IMR-90 (cell line): ENCODE data around the gene SPATS2L. TPM values are rescaled to one million over a fixed set of nuclear protein-coding genes. Genes with fewer than 3 reads are reported as not detected.

Experiments used
- ATAC-seq: fragments of 200-7000 bp; cut with Tn5 transposase; 2 replicates; pipeline ENCODE4 v1.9.1; 2020; ENCODE audit warnings: low read depth, mild to moderate bottlenecking, moderate library complexity
- BruUV-seq: library from RNA; stranded (reverse); fragments of 400-500 nt; replicated peaks from 2 replicates; lab custom pipeline; 2021; lab: Mats Ljungman, UMichigan
- CTCF ChIA-PET: fragments of 300-600 bp; formaldehyde crosslinking; extraction: SDS; loops from one replicate; lab custom pipeline; 2021; ENCODE audit warnings: antibody characterized with exemption; lab: Yijun Ruan, JAX
- POLR2A ChIA-PET: fragments of 300-600 bp; sonication (Branson Sonifier 250); formaldehyde crosslinking; loops from one replicate; lab custom pipeline; 2022; ENCODE audit warnings: antibody characterized with exemption; ENCODE audit not compliant: unreplicated experiment; lab: Charles Lee
- DNase-seq: peaks from one replicate; pipeline ENCODE4 v3.0.0; 2013
- H2AFZ ChIP-seq: replicated peaks from 2 replicates; pipeline ENCODE3; 2013; ENCODE audit warnings: low read length, mild to moderate bottlenecking; ENCODE audit not compliant: poor library complexity
- H2AK5ac ChIP-seq: 2 replicates; pipeline ENCODE4 v1.6.1; 2013; ENCODE audit warnings: low read depth, low read length, inconsistent platforms
- H2AK9ac ChIP-seq: replicated peaks from 2 replicates; pipeline ENCODE3; 2013; ENCODE audit warnings: mild to moderate bottlenecking, low read depth, low read length, moderate library complexity; ENCODE audit not compliant: poor library complexity
- H2BK120ac ChIP-seq: 2 replicates; pipeline ENCODE4 v1.6.1; 2013; ENCODE audit warnings: low read depth, low read length, inconsistent platforms
- H2BK15ac ChIP-seq: 3 replicates; pipeline ENCODE4 v1.6.1; 2013; ENCODE audit warnings: low read depth, low read length, inconsistent platforms
- H2BK20ac ChIP-seq: 2 replicates; pipeline ENCODE4 v1.6.1; 2013; ENCODE audit warnings: low read depth, mild to moderate bottlenecking, inconsistent platforms, low read length, moderate library complexity
- H2BK5ac ChIP-seq: 2 replicates; pipeline ENCODE4 v1.6.1; 2013; ENCODE audit warnings: mild to moderate bottlenecking, low read depth, low read length, inconsistent platforms; ENCODE audit not compliant: poor library complexity, severe bottlenecking
- H3K14ac ChIP-seq: replicated peaks from 2 replicates; pipeline ENCODE4 v1.6.1; 2013; ENCODE audit warnings: low read depth, low read length, inconsistent platforms
- H3K18ac ChIP-seq: 2 replicates; pipeline ENCODE4 v1.6.1; 2013; ENCODE audit warnings: low read depth, low read length, control low read depth
- H3K23ac ChIP-seq: 2 replicates; pipeline ENCODE4 v1.6.1; 2013; ENCODE audit warnings: low read depth, low read length, inconsistent platforms
- H3K27ac ChIP-seq: 2 replicates; pipeline ENCODE4 v1.5.1; 2013; ENCODE audit warnings: mild to moderate bottlenecking, control low read depth, low read length; ENCODE audit not compliant: insufficient read depth
- H3K27me3 ChIP-seq: 2 replicates; pipeline ENCODE4 v1.6.1; 2013; ENCODE audit warnings: low read length; ENCODE audit not compliant: control insufficient read depth, insufficient read depth
- H3K36me3 ChIP-seq: 2 replicates; pipeline ENCODE4 v1.6.1; 2013; ENCODE audit warnings: low read length, mixed read lengths; ENCODE audit not compliant: control insufficient read depth, insufficient read depth
- H3K4ac ChIP-seq: 2 replicates; pipeline ENCODE4 v1.6.1; 2013; ENCODE audit warnings: low read depth, low read length, inconsistent platforms
- H3K4me1 ChIP-seq: 2 replicates; pipeline ENCODE4 v1.6.1; 2013; ENCODE audit warnings: low read length, mixed read lengths; ENCODE audit not compliant: control insufficient read depth, insufficient read depth
- H3K4me2 ChIP-seq: 2 replicates; pipeline ENCODE4 v1.6.1; 2013; ENCODE audit warnings: low read depth, mild to moderate bottlenecking, control low read depth, low read length, moderate library complexity
- H3K4me3 ChIP-seq: 2 replicates; pipeline ENCODE4 v1.5.1; 2013; ENCODE audit warnings: low read depth, mild to moderate bottlenecking, control low read depth, low read length, moderate library complexity; ENCODE audit not compliant: insufficient read depth
- H3K56ac ChIP-seq: 2 replicates; pipeline ENCODE4 v1.6.1; 2013; ENCODE audit warnings: low read length, inconsistent platforms; ENCODE audit not compliant: insufficient read depth; ENCODE audit errors: extremely low read depth
- H3K79me1 ChIP-seq, 2 experiments: 2 replicates each; pipeline ENCODE4 v1.6.1; 2013; ENCODE audit warnings: low read length in 2 of 2, inconsistent platforms in 1 of 2, low read depth in 1 of 2
- H3K9ac ChIP-seq: 2 replicates; pipeline ENCODE4 v1.6.1; 2013; ENCODE audit warnings: low read depth, low read length, control low read depth
- H3K9me1 ChIP-seq: 2 replicates; pipeline ENCODE4 v1.6.1; 2013; ENCODE audit warnings: low read length, inconsistent platforms; ENCODE audit not compliant: insufficient read depth
- H3K9me3 ChIP-seq: 2 replicates; pipeline ENCODE4 v1.6.1; 2013; ENCODE audit warnings: low read length; ENCODE audit not compliant: control insufficient read depth, insufficient read depth
- H4K20me1 ChIP-seq: 2 replicates; pipeline ENCODE4 v1.6.1; 2013; ENCODE audit warnings: low read length, inconsistent platforms; ENCODE audit not compliant: insufficient read depth
- H4K5ac ChIP-seq: 2 replicates; pipeline ENCODE4 v1.6.1; 2013; ENCODE audit warnings: mild to moderate bottlenecking, low read depth, low read length, control low read depth
- H4K8ac ChIP-seq, 2 experiments: 2 replicates each; pipeline ENCODE4 v1.6.1; 2013; ENCODE audit warnings: low read depth in 2 of 2, low read length in 2 of 2, control low read depth in 1 of 2, inconsistent platforms in 1 of 2
- H4K91ac ChIP-seq: 2 replicates; pipeline ENCODE4 v1.6.1; 2013; ENCODE audit warnings: low read depth, low read length, inconsistent platforms; ENCODE audit not compliant: insufficient read depth
- CEBPB ChIP-seq: IDR thresholded peaks from 2 replicates; pipeline ENCODE4 v1.6.1; 2012; ENCODE audit warnings: low read depth, low read length, improper control_type of control experiment
- CHD1 ChIP-seq: IDR thresholded peaks from 2 replicates; pipeline ENCODE4 v1.6.1; 2012; ENCODE audit warnings: low read depth, low read length, improper control_type of control experiment
- CTCF ChIP-seq: conservative IDR thresholded peaks from 2 replicates; pipeline ENCODE4 v1.5.1; 2012; ENCODE audit warnings: mild to moderate bottlenecking, low read depth, low read length, improper control_type of control experiment
- FOS ChIP-seq: fragments of 150-350 bp; IDR thresholded peaks from 2 replicates; pipeline ENCODE4 v1.6.1; 2016; ENCODE audit warnings: low read depth, low read length
- MAFK ChIP-seq: IDR thresholded peaks from 2 replicates; pipeline ENCODE4 v1.6.1; 2012; ENCODE audit warnings: low read depth, low read length, improper control_type of control experiment
- MAZ ChIP-seq: IDR thresholded peaks from 2 replicates; pipeline ENCODE4 v1.6.1; 2012; ENCODE audit warnings: low read depth, mild to moderate bottlenecking, low read length, improper control_type of control experiment, moderate library complexity, borderline replicate concordance
- MXI1 ChIP-seq: IDR thresholded peaks from 2 replicates; pipeline ENCODE4 v1.6.1; 2012; ENCODE audit warnings: low read depth, mild to moderate bottlenecking, low read length, moderate library complexity, borderline replicate concordance
- NFE2L2 ChIP-seq: fragments of 150-350 bp; IDR thresholded peaks from 2 replicates; pipeline ENCODE4 v1.6.1; 2016; ENCODE audit warnings: low read depth, mild to moderate bottlenecking, low read length
- POLR2A ChIP-seq: IDR thresholded peaks from 2 replicates; pipeline ENCODE4 v1.6.1; 2012; ENCODE audit warnings: mild to moderate bottlenecking, low read depth, low read length
- RAD21 ChIP-seq: IDR thresholded peaks from 2 replicates; pipeline ENCODE4 v1.6.1; 2012; ENCODE audit warnings: low read length, improper control_type of control experiment
- RFX5 ChIP-seq: IDR thresholded peaks from 2 replicates; pipeline ENCODE4 v1.8.0; 2012; ENCODE audit warnings: low read depth, mild to moderate bottlenecking, low read length, moderate library complexity
- SMC3 ChIP-seq: fragments of 150-350 bp; IDR thresholded peaks from 2 replicates; pipeline ENCODE4 v1.6.1; 2016; ENCODE audit warnings: low read depth, mild to moderate bottlenecking, antibody characterized with exemption, low read length, moderate library complexity
- WGBS, 2 experiments: methylation state at CpG; one replicate each; pipeline versions ENCODE4 v1.1.5 to v1.1.7; 2013; ENCODE audit warnings: missing lambda C conversion rate in 2 of 2; ENCODE audit not compliant: insufficient read length in 1 of 2; ENCODE audit errors: extremely low coverage in 2 of 2; 5-methylcytosine and 5-hydroxymethylcytosine counted together
- dilution Hi-C: fragments of 300-500 bp; cut with HindIII; formaldehyde crosslinking; loops from one replicate; pipeline ENCODE4 v1.14.3; 2018; ENCODE audit warnings: low sequenced_read_pairs; ENCODE audit not compliant: unreplicated experiment
- in situ Hi-C: fragments of 300-500 bp; cut with MboI; formaldehyde crosslinking; loops from 3 replicates; pipeline ENCODE4 v1.14.3; 2019; ENCODE audit warnings: low sequenced_read_pairs, inconsistent platforms, mixed read lengths
- intact Hi-C: fragments of 100-400 bp; cut with micrococcal nuclease; formaldehyde crosslinking; loops from 2 replicates; pipeline ENCODE4 v1.10.0; 2022
- polyA plus RNA-seq, 3 experiments: library from polyadenylated mRNA; depleted of rRNA; stranded (reverse); fragments of >200 nt; gene quantifications; 2 replicates each; pipeline ENCODE4 v1.2.3, GENCODE V29; 2012; ENCODE audit warnings: low replicate concordance in 1 of 3
- total RNA-seq: library from RNA; depleted of rRNA; stranded (reverse); fragments of >200 nt; gene quantifications from 2 replicates; pipeline ENCODE4 v1.2.3, GENCODE V29; 2012
- TF ChIP-seq, protein P1 (sequence below): fragments of 150-350 bp; IDR thresholded peaks from 2 replicates; pipeline ENCODE4 v1.6.1; 2016; ENCODE audit warnings: low read depth, mild to moderate bottlenecking, low read length, moderate library complexity, borderline replicate concordance
- TF ChIP-seq, protein P2 (sequence below): fragments of 150-350 bp; IDR thresholded peaks from 2 replicates; pipeline ENCODE4 v1.6.1; 2017; ENCODE audit warnings: mild to moderate bottlenecking, antibody characterized with exemption, low read length, low read depth

The SPATS2L gene
- total and polyA plus RNA-seq, 2 of the 4 experiments (the other 2 are of a cell fraction) = 118 to 155 TPM

DNA sequence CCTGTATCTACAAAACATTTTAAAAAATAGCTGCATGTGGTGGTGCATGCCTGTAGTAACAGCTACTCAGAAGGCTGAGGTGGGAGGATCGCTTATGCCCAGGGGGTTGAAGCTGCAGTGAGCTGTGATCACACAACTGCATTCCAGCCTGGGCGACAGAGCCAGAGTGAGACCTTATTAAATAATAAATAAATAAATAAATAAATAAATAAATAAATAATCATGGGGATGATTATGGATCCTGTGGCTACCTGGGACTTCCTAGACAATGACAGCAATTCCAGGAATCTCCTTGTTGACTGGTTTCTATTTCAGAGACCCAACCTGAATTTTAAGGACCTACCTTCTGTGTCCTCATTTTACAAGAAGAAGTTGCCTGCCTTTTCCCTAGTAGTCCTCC lies 111.9 kb downstream of the SPATS2L start:
- Histone ChIP-seq H2AK9ac (no peak overlapping the region), H4K5ac (no peak overlapping the region), H3K79me1 (peaks cover 33 to 58% of the 10 kb centered on the region in 2 experiments), H4K91ac (no peak overlapping the region), H3K9ac (no peak overlapping the region), H2AFZ (no peak overlapping the region), H3K27me3 (no peaks in the 10 kb centered on the region), H2BK15ac (no peak overlapping the region), H4K20me1 (no peaks in the 10 kb centered on the region), H3K4me1 (no peaks in the 10 kb centered on the region; the same call in 1 of the 2 replicates), H3K56ac (no peak overlapping the region), H3K18ac (no peak overlapping the region), H3K23ac (no peak overlapping the region), H4K8ac (no peak overlapping the region), H3K9me1 (peaks cover 6% of the 10 kb centered on the region), H2BK120ac (no peak overlapping the region), H2BK5ac (no peak overlapping the region), H3K14ac (no peak overlapping the region), H3K27ac (no peak overlapping the region), H3K4ac (no peak overlapping the region), H3K4me2 (no peak overlapping the region), H3K4me3 (no peak overlapping the region), H3K9me3 (no peaks in the 10 kb centered on the region), H2AK5ac (no peak overlapping the region), H2BK20ac (no peak overlapping the region), H3K36me3 (peaks cover 48% of the 10 kb centered on the region)
- no CpG with 5 or more reads among the region's 2 CpGs for WGBS, 2 experiments
- ATAC-seq (no peak), DNase-seq (no peak)
- dilution Hi-C loops (no loop called here), intact Hi-C loops (no loop called here), in situ Hi-C loops (no loop called here)
- no TSS peak for BruUV-seq
- CTCF ChIA-PET = interaction anchor here (1.5 kb wide), 1 partner anchor 432 kb away, joined by 3 read pairs; no protein-coding TSS in a partner anchor
- POLR2A ChIA-PET = no interaction called here
- TF ChIP-seq FOS = no peak
- TF ChIP-seq, protein P1, sequence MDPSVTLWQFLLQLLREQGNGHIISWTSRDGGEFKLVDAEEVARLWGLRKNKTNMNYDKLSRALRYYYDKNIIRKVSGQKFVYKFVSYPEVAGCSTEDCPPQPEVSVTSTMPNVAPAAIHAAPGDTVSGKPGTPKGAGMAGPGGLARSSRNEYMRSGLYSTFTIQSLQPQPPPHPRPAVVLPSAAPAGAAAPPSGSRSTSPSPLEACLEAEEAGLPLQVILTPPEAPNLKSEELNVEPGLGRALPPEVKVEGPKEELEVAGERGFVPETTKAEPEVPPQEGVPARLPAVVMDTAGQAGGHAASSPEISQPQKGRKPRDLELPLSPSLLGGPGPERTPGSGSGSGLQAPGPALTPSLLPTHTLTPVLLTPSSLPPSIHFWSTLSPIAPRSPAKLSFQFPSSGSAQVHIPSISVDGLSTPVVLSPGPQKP = no peak
- TF ChIP-seq RAD21 = no peak
- TF ChIP-seq MAZ = no peak
- TF ChIP-seq CHD1 = no peak
- TF ChIP-seq NFE2L2 = no peak
- no peak for TF ChIP-seq MXI1
- no peak for TF ChIP-seq CEBPB
- TF ChIP-seq, protein P2, sequence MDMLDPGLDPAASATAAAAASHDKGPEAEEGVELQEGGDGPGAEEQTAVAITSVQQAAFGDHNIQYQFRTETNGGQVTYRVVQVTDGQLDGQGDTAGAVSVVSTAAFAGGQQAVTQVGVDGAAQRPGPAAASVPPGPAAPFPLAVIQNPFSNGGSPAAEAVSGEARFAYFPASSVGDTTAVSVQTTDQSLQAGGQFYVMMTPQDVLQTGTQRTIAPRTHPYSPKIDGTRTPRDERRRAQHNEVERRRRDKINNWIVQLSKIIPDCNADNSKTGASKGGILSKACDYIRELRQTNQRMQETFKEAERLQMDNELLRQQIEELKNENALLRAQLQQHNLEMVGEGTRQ = no peak
- no peak for TF ChIP-seq CTCF
- no peak for TF ChIP-seq POLR2A
- no peak for TF ChIP-seq MAFK
- TF ChIP-seq RFX5 = no peak
- no peak for TF ChIP-seq SMC3
